Astrocyte (in vitro differentiated cells and primary cell): ENCODE measurements around the gene MZT2A. TPM values are rescaled to one million over a fixed set of nuclear protein-coding genes. Genes with fewer than 3 reads are reported as not detected.
"Not testable (repeated sequence)": the region's sequence is repeated elsewhere in the genome, so short reads cannot be mapped to it uniquely, and the experiment has no call there.

Experiments
- DNase-seq: peaks from one replicate; pipeline ENCODE4 v3.0.0-alpha.2; 2010; ENCODE audit warnings: low read depth
- FAIRE-seq: peaks from 2 replicates; lab custom pipeline; 2011; peaks lifted over from hg19 to GRCh38; lab: Jason Lieb, UNC
- H2AFZ ChIP-seq: 2 replicates; pipeline ENCODE4 v1.6.0; 2012; ENCODE audit warnings: low read depth, low read length, inconsistent platforms
- H3K27ac ChIP-seq: 2 replicates; pipeline ENCODE4 v1.5.1; 2011; ENCODE audit warnings: low read depth, low read length, inconsistent platforms
- H3K27me3 ChIP-seq: 2 replicates; pipeline ENCODE4 v1.6.0; 2011; ENCODE audit warnings: low read length, inconsistent platforms; ENCODE audit not compliant: insufficient read depth
- H3K36me3 ChIP-seq: 2 replicates; pipeline ENCODE4 v1.5.1; 2011; ENCODE audit warnings: low read length, inconsistent platforms; ENCODE audit not compliant: insufficient read depth
- H3K4me1 ChIP-seq: 2 replicates; pipeline ENCODE4 v1.5.1; 2011; ENCODE audit warnings: low read length, inconsistent platforms; ENCODE audit not compliant: insufficient read depth
- H3K4me2 ChIP-seq: 2 replicates; pipeline ENCODE4 v1.6.0; 2012; ENCODE audit warnings: low read length, inconsistent platforms
- H3K4me3 ChIP-seq: 2 replicates; pipeline ENCODE4 v1.5.1; 2011; ENCODE audit warnings: low read depth, mild to moderate bottlenecking, low read length, inconsistent platforms; ENCODE audit not compliant: insufficient read depth
- H3K79me2 ChIP-seq: 2 replicates; pipeline ENCODE4 v1.6.0; 2012; ENCODE audit warnings: mild to moderate bottlenecking, low read length, inconsistent platforms; ENCODE audit not compliant: insufficient read depth
- H3K9ac ChIP-seq: 2 replicates; pipeline ENCODE4 v1.6.0; 2012; ENCODE audit warnings: mild to moderate bottlenecking, low read length, inconsistent platforms
- H3K9me3 ChIP-seq: 2 replicates; pipeline ENCODE4 v1.5.1; 2012; ENCODE audit warnings: low read depth, mild to moderate bottlenecking, low read length, inconsistent platforms; ENCODE audit not compliant: insufficient read depth
- H4K20me1 ChIP-seq: 2 replicates; pipeline ENCODE4 v1.6.0; 2012; ENCODE audit warnings: low read length, inconsistent platforms; ENCODE audit not compliant: insufficient read depth
- H3K27ac Mint-ChIP-seq: one replicate; pipeline ENCODE4 v1.8.0; 2021; ENCODE audit warnings: mild to moderate bottlenecking, mixed read lengths; ENCODE audit not compliant: unreplicated experiment
- H3K27me3 Mint-ChIP-seq: one replicate; pipeline ENCODE4 v1.8.0; 2021; ENCODE audit warnings: low read depth, mixed read lengths; ENCODE audit not compliant: unreplicated experiment
- H3K36me3 Mint-ChIP-seq: one replicate; pipeline ENCODE4 v1.8.0; 2021; ENCODE audit warnings: low read depth, mixed read lengths; ENCODE audit not compliant: unreplicated experiment
- H3K4me1 Mint-ChIP-seq: one replicate; pipeline ENCODE4 v1.8.0; 2021; ENCODE audit warnings: low read depth, mixed read lengths; ENCODE audit not compliant: unreplicated experiment
- H3K4me3 Mint-ChIP-seq: one replicate; pipeline ENCODE4 v1.8.0; 2021; ENCODE audit warnings: mild to moderate bottlenecking, moderate library complexity, mixed read lengths; ENCODE audit not compliant: unreplicated experiment
- H3K9me3 Mint-ChIP-seq: one replicate; pipeline ENCODE4 v1.8.0; 2021; ENCODE audit warnings: mild to moderate bottlenecking, mixed read lengths; ENCODE audit not compliant: unreplicated experiment
- EZH2 ChIP-seq: IDR thresholded peaks from 2 replicates; pipeline ENCODE4 v1.6.1; 2012; ENCODE audit warnings: mild to moderate bottlenecking, low read length, inconsistent platforms; ENCODE audit not compliant: insufficient read depth
- total RNA-seq: library from RNA; stranded (reverse); gene quantifications from 2 replicates; pipeline ENCODE4 v1.2.1, GENCODE V29; 2021
- TF ChIP-seq, protein P1 (sequence below): IDR thresholded peaks from 2 replicates; pipeline ENCODE4 v1.5.1; 2011; ENCODE audit warnings: low read depth, mild to moderate bottlenecking, inconsistent platforms, low read length, moderate library complexity; ENCODE audit not compliant: insufficient read depth

Gene MZT2A
- total RNA-seq, 1 donor from 2014 or later = 105 TPM

GRCh38 chr2:131525256-131525655 lies 33.1 kb upstream of the MZT2A start:
- not testable (repeated sequence) for H3K4me3 Mint-ChIP-seq, H3K36me3 Mint-ChIP-seq, H3K4me1 Mint-ChIP-seq, H3K4me1 ChIP-seq, DNase-seq, H3K9ac ChIP-seq, H2AFZ ChIP-seq, H3K9me3 Mint-ChIP-seq, H3K4me3 ChIP-seq, FAIRE-seq, H3K4me2 ChIP-seq, H3K79me2 ChIP-seq, H3K36me3 ChIP-seq, H3K27ac ChIP-seq, H3K9me3 ChIP-seq, H3K27ac Mint-ChIP-seq, H3K27me3 Mint-ChIP-seq, H3K27me3 ChIP-seq, H4K20me1 ChIP-seq

DNA sequence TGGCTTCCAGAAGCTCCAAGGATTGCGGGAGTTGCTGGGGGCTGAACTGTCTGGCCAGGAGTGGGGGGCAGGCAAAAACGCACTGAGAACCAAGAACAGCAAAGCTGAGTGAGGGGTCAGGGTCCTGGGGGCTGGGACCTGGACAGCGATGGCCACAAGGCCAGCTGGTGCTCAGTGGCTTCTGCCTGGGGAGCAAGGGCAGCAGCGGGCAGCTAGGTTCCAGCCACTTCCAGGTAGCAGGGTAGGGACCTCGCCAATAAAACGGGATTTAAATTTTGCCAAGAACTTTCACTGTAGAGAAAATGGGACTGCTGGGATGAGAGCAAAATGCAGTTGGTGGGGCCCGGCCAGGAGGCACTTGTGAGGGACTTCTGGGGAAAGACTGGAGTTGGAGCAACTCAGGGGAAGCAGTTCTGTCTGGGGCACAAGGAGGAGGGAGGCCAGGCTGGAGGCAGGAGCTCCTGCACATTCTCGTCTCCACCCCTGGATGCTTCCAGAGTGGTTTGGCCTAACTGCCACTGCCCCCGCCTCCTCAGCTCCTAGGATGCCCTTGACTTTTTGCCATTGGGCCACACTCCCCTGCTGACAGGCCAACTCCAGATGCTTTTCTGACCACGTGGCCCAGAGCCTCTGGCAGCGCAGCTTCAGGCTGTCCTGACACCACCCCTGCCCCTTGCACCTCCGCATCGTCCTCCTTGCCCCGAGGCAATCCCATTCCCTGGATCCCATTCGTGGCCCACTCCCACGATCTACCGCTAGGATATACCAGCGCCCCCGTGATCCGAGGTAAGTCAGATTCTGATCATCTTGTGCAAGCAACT lies 30.0 kb upstream of the MZT2A start:
- Mint-ChIP-seq H3K4me1 (no peaks in the 10 kb centered on the region), H3K27ac (no peak overlapping the region), H3K36me3 (peaks cover 4% of the 10 kb centered on the region), H3K9me3 (no peaks in the 10 kb centered on the region), H3K27me3 (no peaks in the 10 kb centered on the region), H3K4me3 (no peak overlapping the region)
- no peak for FAIRE-seq
- H3K79me2 ChIP-seq = no peaks in the 10 kb centered on the region
- H4K20me1 ChIP-seq = no peaks in the 10 kb centered on the region
- H3K9me3 ChIP-seq = no peaks in the 10 kb centered on the region
- H3K27ac ChIP-seq = no peak overlapping the region
- no peak overlapping the region for H2AFZ ChIP-seq
- no peak overlapping the region for H3K4me2 ChIP-seq
- no peak for DNase-seq
- no peaks in the 10 kb centered on the region for H3K4me1 ChIP-seq
- no peak overlapping the region for H3K4me3 ChIP-seq
- no peaks in the 10 kb centered on the region for H3K36me3 ChIP-seq
- H3K27me3 ChIP-seq = no peaks in the 10 kb centered on the region
- H3K9ac ChIP-seq = no peak overlapping the region
- TF ChIP-seq, protein P1, sequence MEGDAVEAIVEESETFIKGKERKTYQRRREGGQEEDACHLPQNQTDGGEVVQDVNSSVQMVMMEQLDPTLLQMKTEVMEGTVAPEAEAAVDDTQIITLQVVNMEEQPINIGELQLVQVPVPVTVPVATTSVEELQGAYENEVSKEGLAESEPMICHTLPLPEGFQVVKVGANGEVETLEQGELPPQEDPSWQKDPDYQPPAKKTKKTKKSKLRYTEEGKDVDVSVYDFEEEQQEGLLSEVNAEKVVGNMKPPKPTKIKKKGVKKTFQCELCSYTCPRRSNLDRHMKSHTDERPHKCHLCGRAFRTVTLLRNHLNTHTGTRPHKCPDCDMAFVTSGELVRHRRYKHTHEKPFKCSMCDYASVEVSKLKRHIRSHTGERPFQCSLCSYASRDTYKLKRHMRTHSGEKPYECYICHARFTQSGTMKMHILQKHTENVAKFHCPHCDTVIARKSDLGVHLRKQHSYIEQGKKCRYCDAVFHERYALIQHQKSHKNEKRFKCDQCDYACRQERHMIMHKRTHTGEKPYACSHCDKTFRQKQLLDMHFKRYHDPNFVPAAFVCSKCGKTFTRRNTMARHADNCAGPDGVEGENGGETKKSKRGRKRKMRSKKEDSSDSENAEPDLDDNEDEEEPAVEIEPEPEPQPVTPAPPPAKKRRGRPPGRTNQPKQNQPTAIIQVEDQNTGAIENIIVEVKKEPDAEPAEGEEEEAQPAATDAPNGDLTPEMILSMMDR = no peak
- TF ChIP-seq EZH2 = no peak

GRCh38 chr2:131521524-131521923 lies 29.3 kb upstream of the MZT2A start:
- not testable (repeated sequence) for H3K27me3 Mint-ChIP-seq, H3K36me3 Mint-ChIP-seq, H3K27me3 ChIP-seq, H3K4me1 ChIP-seq, H3K36me3 ChIP-seq, H3K4me3 ChIP-seq, H2AFZ ChIP-seq, H3K9me3 ChIP-seq, H3K4me1 Mint-ChIP-seq, H3K27ac Mint-ChIP-seq, DNase-seq, H3K9ac ChIP-seq, H3K79me2 ChIP-seq, H3K4me2 ChIP-seq, H4K20me1 ChIP-seq, FAIRE-seq, H3K27ac ChIP-seq, H3K9me3 Mint-ChIP-seq, H3K4me3 Mint-ChIP-seq
